ENCODE results near the gene KRTAP4-5.
"Not testable (repeated sequence)": the region's sequence is repeated elsewhere in the genome, so short reads cannot be mapped to it uniquely, and the experiment has no call there.

The KRTAP4-5 gene

DNA sequence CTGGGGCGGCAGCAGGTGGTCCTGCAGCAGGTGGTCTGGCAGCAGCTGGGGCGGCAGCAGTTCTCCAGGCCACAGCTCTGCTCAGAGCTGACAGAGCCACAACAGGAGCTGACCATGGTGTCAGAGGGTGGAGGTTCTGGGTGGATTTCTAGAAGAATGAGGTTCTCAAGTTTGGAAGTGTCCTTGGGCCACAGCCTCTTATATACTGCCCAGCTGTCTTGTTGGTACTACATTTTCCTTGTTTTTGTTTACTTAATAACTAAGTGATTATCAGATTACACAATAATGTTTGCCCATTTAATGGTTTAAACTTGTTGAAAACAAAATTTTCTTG lies at the start of gene KRTAP4-5:
KRTAP4-5 (minus strand) TSS at position 174 of the 334 bp plus-strand sequence; CDS start at position 116, 58 bp downstream.
- Histone ChIP-seq H3K4me3 (ENCODE audit: low read length) (no peak within 1 kb of the TSS), H3K27ac (ENCODE audit: low read length) (no peak within 1 kb of the TSS), H3K9me3 (ENCODE audit: insufficient read depth, low read length) (no peaks in the 10 kb centered on the region), H3K9ac (ENCODE audit: low read length) (no peak within 1 kb of the TSS), H3K4me2 (ENCODE audit: low read length) (no peak within 1 kb of the TSS), H3K27me3 (ENCODE audit: low read depth, low read length) (peaks cover 18% of the 10 kb centered on the region; the same call in 1 of the 2 replicates), H3K36me3 (replicated peaks; ENCODE audit: low read depth, low read length) (no peaks in the 10 kb centered on the region), H4K20me1 (ENCODE audit: insufficient read depth, low read length) (no peaks in the 10 kb centered on the region), H2AFZ (ENCODE audit: low read depth, low read length) (no peak within 1 kb of the TSS), H3K4me1 (ENCODE audit: low read length) (no peaks in the 10 kb centered on the region), H3K79me2 (ENCODE audit: low read length) (no peaks in the 10 kb centered on the region)
- no peak for TF ChIP-seq EZH2phosphoT487 (IDR thresholded peaks at IDR 0.05; ENCODE audit: low read depth)
- TF ChIP-seq, protein P1, sequence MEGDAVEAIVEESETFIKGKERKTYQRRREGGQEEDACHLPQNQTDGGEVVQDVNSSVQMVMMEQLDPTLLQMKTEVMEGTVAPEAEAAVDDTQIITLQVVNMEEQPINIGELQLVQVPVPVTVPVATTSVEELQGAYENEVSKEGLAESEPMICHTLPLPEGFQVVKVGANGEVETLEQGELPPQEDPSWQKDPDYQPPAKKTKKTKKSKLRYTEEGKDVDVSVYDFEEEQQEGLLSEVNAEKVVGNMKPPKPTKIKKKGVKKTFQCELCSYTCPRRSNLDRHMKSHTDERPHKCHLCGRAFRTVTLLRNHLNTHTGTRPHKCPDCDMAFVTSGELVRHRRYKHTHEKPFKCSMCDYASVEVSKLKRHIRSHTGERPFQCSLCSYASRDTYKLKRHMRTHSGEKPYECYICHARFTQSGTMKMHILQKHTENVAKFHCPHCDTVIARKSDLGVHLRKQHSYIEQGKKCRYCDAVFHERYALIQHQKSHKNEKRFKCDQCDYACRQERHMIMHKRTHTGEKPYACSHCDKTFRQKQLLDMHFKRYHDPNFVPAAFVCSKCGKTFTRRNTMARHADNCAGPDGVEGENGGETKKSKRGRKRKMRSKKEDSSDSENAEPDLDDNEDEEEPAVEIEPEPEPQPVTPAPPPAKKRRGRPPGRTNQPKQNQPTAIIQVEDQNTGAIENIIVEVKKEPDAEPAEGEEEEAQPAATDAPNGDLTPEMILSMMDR (IDR thresholded peaks at IDR 0.05; ENCODE audit: low read depth, low read length): no peak

DNA sequence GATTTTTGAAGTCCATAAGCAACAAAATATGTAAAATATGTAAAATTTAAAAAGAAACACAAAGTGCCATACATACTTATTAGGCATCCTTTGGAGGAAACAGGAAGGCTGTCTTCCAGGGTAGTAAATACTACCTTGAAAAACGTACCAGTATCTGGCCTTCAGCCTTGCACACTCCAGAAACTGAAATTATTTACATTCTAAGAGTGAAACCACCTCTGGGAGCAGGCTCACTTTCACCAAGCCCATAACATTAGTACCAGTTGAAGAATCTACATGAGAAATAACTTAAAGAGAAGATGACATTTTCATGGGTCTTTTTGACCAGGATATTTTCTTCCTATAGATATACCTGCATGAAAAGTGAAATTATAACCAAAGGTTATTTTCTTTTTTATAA lies 46.4 kb upstream of the KRTAP4-5 start:
- no peak overlapping the region for H3K4me3 ChIP-seq (ENCODE audit: low read length)
- H3K9me3 ChIP-seq (ENCODE audit: insufficient read depth, low read length): no peaks in the 10 kb centered on the region
- H3K4me2 ChIP-seq (ENCODE audit: low read length): no peak overlapping the region
- H4K20me1 ChIP-seq (ENCODE audit: insufficient read depth, low read length): no peaks in the 10 kb centered on the region
- H3K27ac ChIP-seq (ENCODE audit: low read length): no peak overlapping the region
- H3K79me2 ChIP-seq (ENCODE audit: low read length): no peaks in the 10 kb centered on the region
- H3K27me3 ChIP-seq (ENCODE audit: low read depth, low read length): 0 out of 2 replicates have a peak, but pooled peaks cover under 1% of the 10 kb centered on the region
- no peaks in the 10 kb centered on the region for H3K36me3 ChIP-seq (replicated peaks; ENCODE audit: low read depth, low read length)
- H3K4me1 ChIP-seq (ENCODE audit: low read length): no peaks in the 10 kb centered on the region
- no peak overlapping the region for H3K9ac ChIP-seq (ENCODE audit: low read length)
- no peak overlapping the region for H2AFZ ChIP-seq (ENCODE audit: low read depth, low read length)
- TF ChIP-seq, protein P1 (IDR thresholded peaks at IDR 0.05; ENCODE audit: low read depth, low read length): no peak
- no peak for TF ChIP-seq EZH2phosphoT487 (IDR thresholded peaks at IDR 0.05; ENCODE audit: low read depth)

DNA sequence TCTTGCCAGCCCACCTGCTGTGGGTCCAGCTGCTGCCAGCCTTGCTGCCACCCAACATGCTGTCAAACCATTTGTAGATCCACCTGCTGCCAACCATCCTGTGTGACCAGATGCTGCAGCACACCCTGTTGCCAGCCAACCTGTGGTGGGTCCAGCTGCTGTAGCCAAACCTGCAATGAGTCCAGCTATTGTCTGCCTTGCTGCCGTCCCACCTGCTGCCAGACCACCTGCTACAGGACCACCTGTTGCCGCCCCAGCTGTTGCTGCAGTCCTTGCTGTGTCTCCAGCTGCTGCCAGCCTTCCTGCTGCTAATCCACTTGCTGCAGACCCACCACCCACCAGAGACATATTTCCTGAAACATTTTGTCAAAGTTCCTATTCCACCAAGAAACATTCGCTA lies 40.7 kb upstream of the KRTAP4-5 start:
- TF ChIP-seq, protein P1 (IDR thresholded peaks at IDR 0.05; ENCODE audit: low read depth, low read length): no peak
- TF ChIP-seq EZH2phosphoT487 (IDR thresholded peaks at IDR 0.05; ENCODE audit: low read depth): no peak
- H3K4me2 ChIP-seq (ENCODE audit: low read length): no peak overlapping the region
- no peaks in the 10 kb centered on the region for H3K9me3 ChIP-seq (ENCODE audit: insufficient read depth, low read length)
- H3K9ac ChIP-seq (ENCODE audit: low read length): no peak overlapping the region
- no peak overlapping the region for H2AFZ ChIP-seq (ENCODE audit: low read depth, low read length)
- H3K4me1 ChIP-seq (ENCODE audit: low read length): no peaks in the 10 kb centered on the region
- no peak overlapping the region for H3K27ac ChIP-seq (ENCODE audit: low read length)
- no peaks in the 10 kb centered on the region for H3K36me3 ChIP-seq (replicated peaks; ENCODE audit: low read depth, low read length)
- H3K79me2 ChIP-seq (ENCODE audit: low read length): no peaks in the 10 kb centered on the region
- H4K20me1 ChIP-seq (ENCODE audit: insufficient read depth, low read length): no peaks in the 10 kb centered on the region
- peaks cover 11% of the 10 kb centered on the region for H3K27me3 ChIP-seq (ENCODE audit: low read depth, low read length)
- H3K4me3 ChIP-seq (ENCODE audit: low read length): no peak overlapping the region

DNA sequence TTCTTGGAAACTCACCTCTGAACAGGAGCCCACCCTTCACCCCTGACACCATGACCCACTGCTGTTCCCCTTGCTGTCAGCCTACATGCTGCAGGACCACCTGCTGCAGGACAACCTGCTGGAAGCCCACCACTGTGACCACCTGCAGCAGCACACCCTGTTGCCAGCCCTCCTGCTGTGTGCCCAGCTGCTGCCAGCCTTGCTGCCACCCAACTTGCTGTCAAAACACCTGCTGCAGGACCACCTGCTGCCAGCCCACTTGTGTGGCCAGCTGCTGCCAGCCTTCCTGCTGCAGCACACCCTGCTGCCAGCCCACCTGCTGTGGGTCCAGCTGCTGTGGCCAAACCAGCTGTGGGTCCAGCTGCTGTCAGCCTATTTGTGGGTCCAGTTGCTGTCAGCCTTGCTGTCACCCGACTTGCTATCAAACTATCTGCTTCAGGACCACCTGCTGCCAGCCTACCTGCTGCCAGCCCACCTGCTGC lies 40.3 kb upstream of the KRTAP4-5 start, which contains the start of gene KRTAP9-1:
KRTAP9-1 (plus strand) TSS at position 51 of the 482 bp plus-strand sequence; CDS start at position 51, 0 bp downstream.
- peaks cover 15% of the 10 kb centered on the region for H3K27me3 ChIP-seq (ENCODE audit: low read depth, low read length)
- H3K27ac ChIP-seq (ENCODE audit: low read length); H3K4me1 ChIP-seq (ENCODE audit: low read length); H3K79me2 ChIP-seq (ENCODE audit: low read length); H3K36me3 ChIP-seq (replicated peaks; ENCODE audit: low read depth, low read length); H4K20me1 ChIP-seq (ENCODE audit: insufficient read depth, low read length); H3K9me3 ChIP-seq (ENCODE audit: insufficient read depth, low read length); H3K9ac ChIP-seq (ENCODE audit: low read length); H2AFZ ChIP-seq (ENCODE audit: low read depth, low read length); H3K4me2 ChIP-seq (ENCODE audit: low read length); H3K4me3 ChIP-seq (ENCODE audit: low read length): not testable (repeated sequence)
